GDM1 (cell line): Measurements from ENCODE around the gene TGFBR3.

ENCODE experiments used
- DNase-seq: peaks from one replicate; lab custom pipeline; 2025; lab: John Stamatoyannopoulos, UW

Gene TGFBR3

DNA sequence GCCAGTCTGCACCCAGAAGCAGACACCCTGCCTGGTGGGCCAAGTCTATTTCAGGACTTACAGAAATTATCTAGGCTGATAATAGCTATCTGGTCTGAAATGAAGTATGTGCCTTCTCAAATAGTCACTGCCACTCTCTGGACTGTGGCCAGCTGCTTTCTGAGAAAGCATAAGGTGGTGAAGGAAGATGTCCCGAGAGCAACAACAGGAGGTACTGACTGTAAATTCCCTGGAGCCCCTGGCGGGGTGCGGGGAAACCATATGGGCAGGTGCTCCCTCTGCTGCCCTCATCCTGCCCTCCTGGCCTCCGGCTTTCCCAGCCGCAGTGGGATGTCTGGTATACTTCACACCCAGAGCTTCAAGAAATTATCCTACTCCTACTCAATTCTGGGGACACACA, 86.8 kb downstream of the TGFBR3 start:
- no peak for DNase-seq

DNA sequence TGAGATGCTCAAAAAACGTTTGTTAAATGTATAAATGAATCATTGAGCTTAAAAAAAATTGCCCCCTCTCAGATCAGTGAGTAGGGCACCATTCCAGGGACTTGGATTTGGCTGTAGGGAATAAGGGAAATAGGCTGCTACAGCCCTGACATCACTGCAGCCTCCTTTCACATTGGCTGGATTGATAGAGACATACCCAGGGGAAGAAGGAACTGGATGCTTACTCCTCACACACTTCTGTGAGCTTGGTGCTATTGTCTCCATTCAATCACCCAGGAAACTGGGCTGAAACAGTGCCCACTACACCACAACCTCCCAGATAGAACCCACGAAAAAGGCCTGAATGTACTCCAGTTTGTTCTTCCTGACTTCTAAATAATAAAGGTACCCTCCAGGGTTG, 87.2 kb downstream of the TGFBR3 start:
- DNase-seq, result no peak

DNA sequence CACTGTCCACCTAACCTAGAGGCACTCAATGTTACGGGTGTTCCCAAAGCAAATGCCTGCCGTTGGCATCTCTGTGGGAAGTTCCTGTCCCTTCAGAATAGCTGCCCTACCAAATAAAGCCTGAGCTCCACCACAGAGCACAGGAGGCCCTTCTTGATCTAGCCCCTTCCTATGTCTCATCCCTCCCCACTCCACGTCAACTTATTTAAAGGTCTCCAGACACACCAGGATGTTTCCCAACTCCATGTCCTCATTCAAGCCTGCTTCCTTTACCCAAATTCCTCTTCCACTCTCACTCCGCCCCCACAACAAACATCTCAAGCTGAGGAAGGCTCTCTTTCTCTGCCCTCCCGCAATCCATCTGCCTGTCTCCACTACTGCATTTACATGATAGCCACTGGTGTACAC, 87.7 kb downstream of the TGFBR3 start:
- no peak for DNase-seq

- DNase-seq, result no peak
Observed at GRCh38 chr1:91797164-91797563, 88.8 kb downstream of the TGFBR3 start.

GRCh38 chr1:91796390-91796654, 89.6 kb downstream of the TGFBR3 start:
- DNase-seq, result no peak

DNA sequence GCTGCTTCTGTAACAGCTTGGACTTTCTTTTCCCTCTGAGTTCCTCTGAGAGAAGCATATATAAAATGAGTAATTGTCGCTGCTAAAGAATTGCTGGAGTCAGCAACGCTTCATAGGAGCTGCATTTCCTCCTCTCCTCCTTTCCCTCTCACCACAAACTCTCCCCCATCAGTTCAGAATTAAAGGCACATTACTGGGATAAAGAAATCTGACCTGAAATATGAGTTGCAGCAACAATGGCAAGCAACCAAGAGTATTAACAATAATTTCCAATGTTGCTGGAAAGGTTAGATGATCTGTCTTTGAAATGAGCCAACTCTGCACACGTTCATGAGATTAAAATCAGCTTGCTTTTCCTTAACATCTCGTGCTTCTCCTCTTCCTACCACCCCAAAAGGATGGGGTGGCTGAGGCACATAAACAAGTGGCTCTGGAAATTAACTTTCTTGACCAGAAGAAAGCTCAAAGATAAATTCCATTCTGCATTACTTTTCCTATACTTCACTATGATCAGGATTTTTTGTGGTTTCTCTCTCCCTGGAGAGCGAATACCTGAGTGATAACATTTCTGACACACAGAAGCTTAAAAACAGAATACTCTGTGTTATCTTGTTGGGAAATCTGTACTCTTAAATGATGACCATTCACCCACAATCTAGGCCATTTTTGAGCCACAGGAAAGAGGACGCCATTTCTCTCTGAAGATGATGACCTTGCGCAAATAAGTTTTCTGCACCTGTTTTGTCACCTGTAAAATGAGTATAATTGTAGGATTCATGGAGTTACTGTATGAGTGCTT, 90.2 kb downstream of the TGFBR3 start:
- DNase-seq, result no peak

DNA sequence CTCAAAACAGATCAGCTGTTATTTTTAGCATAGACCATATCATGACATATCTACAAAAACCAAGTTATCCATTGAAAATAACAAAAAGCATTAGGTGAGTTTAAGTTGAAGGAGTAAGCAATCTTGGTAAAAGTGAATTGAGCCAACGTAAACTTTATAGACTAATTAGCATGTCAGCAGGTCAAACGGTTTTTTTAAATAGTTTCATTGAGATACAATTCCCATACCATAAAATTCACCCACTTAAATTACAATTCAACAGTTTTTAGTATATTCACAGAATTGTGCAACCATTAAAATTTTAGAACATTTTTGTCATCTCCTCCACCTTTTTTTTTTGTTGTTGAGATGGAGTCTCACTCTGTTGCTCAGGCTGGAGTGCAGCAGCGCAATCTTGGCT, 92.1 kb downstream of the TGFBR3 start:
- no peak for DNase-seq

- DNase-seq, result no peak
Observed at GRCh38 chr1:91793189-91793588, 92.8 kb downstream of the TGFBR3 start.

- DNase-seq, result no peak
Observed at GRCh38 chr1:91792489-91793071, 93.4 kb downstream of the TGFBR3 start.

GRCh38 chr1:91791691-91792488, 94.1 kb downstream of the TGFBR3 start:
- DNase-seq, result peak; percentile 12

DNA sequence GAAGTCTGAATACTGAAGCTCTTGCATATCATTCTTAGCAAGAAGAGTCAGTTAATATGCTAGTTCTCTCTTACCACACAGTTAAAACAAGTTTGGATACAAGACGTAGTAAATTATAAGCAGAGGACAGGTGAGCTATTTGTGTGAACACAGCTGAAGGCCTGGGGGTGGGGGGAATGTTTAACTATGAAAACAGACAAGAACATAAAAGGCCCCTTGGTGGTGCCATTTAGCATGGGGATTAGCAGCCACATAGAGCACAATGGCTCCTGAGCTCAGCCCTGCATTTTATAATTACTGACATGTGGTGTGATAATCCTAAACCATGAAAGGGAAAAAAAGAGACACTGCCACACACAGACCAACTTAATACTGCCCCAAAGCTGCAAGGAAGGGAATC, 94.8 kb downstream of the TGFBR3 start:
- no peak for DNase-seq

GRCh38 chr1:91790392-91790791, 95.6 kb downstream of the TGFBR3 start:
- DNase-seq, result no peak

DNA sequence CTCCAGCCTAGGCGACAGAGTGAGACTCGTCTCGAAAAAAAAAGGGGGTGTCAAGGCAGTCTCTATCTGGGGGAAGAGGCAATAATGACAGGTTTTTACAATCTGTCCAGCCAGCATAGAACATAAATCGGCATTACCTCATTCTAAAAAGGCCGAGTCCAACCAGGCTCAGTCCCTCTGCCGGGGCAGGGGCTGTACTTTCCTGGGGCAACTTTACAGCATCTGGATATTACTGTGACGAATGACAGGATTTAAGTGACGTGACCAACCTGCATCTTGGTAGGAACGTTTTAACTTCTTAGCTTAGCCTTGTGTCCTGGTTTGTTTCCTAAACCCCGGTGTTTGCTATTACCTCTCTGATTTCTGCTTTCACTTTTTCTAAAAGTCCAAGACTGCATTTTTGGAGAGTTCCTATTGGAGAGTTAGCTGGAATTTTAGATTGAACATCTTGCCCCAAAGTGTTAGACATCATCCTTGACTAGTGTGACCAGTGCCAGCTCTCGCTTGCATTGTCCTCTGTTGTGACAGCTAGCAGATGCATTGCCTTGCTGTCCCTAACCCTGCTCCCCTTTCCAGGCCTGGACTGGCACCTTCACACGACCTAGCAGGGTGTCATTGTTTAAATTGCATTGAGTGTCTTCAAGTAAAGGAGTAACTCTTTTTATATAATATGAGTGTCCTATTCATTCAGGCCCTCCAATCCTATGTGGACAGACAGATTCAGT, 96.5 kb downstream of the TGFBR3 start:
- DNase-seq, result no peak

DNA sequence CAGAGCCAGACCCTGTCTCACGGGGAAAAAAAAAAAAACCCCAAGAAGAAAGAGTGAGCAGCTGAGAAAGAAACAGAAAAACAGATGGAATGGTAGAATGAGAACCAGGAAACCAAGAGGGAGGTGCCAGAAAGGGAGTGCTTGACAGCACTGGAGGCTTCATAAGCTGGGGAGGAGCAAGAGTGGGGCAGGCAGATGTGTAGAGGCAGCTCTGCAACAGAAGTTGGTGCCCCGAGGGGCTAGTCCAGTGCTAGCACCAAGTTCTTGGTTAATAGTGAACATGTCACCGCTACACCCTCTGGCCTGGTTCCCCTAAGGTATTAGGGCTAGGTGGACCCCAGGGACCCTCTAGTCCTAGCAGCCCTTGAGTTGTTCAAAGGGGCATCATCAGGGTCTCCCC, 98.0 kb downstream of the TGFBR3 start:
- no peak for DNase-seq

- DNase-seq, result no peak
Observed at GRCh38 chr1:91784616-91785015, 101.3 kb downstream of the TGFBR3 start.

DNA sequence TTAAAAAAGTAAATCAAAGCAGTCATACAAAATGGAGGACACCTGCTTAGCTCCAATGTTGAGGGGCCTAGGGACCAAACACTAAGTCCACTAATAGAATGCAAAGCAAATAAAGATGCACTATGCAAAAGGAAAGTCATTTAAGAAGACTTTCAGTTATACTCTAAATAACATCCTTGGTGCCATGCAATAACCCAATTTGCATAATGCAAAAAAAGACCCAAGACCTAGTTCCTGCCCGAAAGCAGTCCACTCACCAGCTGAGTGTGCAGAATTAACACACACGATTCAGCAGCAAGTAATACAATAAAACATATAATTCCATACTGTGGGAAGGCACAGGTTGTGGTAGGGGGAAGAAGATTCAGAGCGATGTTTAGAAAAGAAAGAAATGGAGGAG, 101.8 kb downstream of the TGFBR3 start:
- DNase-seq, result no peak

GRCh38 chr1:91783423-91784170, 102.4 kb downstream of the TGFBR3 start:
- no peak for DNase-seq

DNA sequence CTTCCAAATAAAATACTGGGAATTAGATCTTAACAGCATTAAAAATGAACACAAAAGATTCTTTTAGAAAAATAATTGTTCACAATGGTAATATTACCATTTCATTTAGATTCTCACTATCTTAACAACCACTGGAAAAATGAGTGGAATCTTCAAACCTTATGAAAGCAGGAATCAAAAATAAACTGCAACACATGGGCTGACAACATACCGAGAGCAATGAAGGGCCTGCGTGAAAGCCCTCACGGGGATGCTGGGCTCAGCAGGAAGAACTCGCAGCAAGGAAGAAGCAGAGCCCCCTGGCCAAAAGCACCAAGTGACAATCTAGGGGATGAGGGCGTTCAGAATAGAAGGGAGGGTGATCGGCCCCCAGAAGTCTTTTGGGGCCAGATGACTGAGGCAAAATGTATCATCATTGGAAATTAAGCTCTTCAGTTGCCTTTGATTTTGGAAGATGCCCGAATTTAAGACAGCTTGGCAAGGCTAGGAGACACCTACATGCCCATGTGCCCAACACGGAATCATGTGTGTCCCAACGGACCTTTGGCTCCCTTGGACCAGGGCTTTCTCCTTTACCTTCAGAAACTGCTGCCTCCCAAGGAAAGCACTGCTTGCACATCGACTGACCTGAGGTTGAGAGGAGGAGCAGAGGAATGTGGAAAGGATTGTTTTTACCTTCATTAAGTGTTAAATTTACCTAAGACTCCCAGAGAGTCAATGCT, 103.9 kb downstream of the TGFBR3 start:
- no peak for DNase-seq

DNA sequence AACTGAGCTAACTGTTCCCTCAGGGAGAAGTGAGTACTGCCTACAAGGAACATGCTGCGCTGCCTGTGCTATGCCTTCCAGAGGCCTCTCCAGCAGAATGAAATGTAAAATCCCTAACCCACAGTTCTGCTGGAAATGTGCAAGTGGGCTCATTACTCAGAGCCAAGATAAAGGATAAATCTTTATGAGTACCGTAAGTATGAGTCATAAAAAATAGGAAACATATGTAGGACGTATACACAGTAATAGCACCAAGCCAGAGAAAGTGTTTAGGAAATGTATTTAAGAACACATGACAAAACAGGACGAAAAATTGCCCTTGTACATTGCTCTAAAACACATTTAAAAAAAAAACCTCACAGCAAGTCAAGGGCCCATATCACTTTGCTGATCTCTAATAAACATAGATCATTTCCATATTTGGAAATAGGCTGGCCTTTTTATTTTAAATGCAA, 104.6 kb downstream of the TGFBR3 start:
- DNase-seq, result no peak

DNA sequence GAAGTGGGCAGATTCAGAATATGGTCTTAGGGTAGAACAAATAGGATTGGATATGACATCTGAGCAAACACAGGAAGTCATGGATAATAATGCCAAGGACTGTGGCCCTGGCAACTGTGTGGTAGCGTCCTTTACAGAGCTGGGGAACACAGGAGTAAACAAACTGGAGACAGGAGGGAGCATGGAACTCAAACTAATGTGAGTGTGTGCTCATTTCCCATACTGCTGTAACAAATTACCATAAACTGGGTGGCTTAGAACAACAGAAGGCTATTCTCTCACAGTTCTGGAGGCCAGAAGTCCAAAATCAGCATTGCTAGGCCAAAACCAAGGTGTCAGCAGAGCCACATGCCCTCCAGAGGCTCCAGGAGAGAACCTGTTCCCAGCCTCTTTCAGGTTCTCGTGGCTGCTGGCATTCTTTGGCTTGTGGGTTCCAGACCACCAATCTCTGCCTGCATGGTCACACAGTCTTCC, 106.4 kb downstream of the TGFBR3 start:
- no peak for DNase-seq

DNA sequence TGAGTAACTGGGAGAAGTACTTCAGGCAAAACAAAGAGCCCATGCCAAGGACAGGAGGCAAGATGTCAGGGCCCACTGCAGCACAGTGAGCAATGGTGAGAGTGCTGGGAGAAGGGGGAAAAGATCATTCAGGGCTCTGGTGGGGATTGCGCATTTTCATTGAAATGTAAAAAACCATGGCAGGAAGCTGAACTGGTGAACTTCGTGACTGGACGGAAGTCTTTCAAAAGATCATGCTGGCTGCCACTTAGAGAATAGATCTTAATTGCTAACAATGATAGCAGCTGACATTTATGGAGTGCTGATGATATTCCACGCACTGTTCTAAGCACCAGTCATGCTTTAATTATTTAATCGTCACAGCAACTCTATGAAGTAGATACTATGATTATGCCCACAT, 107.0 kb downstream of the TGFBR3 start:
- no peak for DNase-seq
